ENCODE data around the gene CAMK1G.

CAMK1G gene

DNA sequence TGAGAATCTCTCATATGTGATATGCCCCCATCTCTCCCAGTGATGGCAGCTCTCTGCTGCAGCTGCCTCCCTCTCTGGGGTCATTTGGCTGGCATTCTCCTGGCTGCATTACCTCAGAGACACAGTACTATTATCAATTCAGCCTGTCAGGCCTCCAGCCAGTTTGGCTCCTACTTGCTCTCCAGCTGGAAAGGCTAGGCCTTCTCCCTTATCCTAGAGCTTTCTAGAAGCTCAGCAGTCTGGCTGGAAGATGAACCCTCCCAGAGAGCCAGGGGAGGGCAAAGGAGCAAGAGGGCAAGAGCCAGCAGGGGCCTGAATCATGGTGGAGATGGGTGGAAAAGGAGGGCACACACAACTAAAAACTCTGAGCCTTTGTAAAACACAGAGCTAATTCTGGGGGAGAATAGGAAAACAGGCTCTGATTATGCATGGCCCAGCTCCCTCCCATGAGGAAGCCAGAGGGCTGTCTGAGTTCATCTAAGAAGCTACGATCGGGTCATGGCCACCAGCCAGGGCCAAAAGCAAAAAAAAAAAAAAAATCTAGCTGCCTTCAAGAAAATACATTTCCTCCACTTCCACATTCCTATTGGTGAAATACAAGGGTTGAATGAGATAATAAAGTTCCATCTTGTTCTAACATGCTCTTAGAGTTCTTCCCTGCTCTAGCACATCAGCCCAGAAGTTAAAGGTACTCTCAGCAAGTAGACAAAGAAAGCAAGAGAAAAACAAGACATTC, 59.9 kb downstream of the CAMK1G start:
- DNase-seq: no peak

GRCh38 chr1:209645574-209646452, 62.3 kb downstream of the CAMK1G start:
- no peak for DNase-seq

DNA sequence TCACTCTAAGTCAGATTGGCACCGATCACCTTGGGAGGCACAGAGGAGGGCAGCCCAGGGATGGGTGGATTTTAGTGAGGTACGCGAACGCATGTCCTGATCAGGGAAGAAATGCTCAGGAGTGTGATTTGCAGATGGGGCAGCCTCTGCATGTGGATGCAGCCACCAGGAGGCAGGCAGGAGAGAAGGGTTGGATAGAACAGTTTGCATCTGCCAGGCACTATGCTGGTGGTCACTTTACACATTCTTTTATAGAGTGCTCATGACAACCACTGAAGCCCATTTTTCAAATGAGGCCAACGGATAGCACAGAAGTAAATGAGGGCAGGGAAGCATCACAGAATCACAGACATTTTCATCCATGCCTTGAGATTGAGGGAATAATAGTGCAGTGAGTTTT, 63.0 kb downstream of the CAMK1G start:
- DNase-seq: no peak

GRCh38 chr1:209647156-209647555, 63.6 kb downstream of the CAMK1G start:
- no peak for DNase-seq

- no peak for DNase-seq
Observed at GRCh38 chr1:209648346-209648745, 64.8 kb downstream of the CAMK1G start.

DNA sequence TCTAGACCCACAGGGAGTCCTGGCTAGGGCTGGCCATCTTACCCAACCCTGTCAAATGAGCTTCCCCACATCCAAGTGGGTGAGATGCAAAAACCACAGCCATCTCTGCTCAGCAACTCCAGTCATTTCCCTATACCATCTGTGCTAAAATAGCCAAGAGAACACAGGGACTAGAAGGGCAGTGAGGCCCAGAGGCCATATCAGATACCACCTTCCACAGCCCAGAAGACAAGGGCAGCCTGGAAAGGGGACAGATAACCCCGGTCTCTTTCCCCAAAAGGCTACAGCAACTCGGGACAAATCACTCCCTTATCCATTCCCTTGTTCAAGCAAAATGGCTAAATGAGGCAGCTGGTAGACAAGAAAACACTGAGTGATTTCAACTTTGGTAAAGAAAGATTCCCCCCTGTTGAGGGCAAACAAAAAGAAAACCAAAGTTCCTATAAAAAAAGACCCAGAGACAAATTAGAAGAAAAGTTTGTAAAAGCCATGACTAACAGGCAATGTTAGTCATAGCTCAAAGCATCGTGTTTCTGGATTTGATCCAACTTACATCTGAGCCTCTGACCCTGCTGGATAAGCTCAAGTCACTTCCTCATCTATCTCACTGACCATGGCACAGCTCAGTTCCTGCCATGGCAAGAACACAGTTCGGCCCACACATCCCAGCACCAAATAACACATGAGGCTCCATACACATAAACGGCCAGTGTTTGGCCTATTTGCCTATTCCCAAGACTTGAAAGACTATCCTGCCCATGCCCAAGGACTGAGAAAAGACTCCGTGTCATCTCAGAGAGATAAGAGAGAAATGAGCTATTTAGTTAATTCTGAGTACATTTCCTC, 65.6 kb downstream of the CAMK1G start:
- DNase-seq: no peak

- DNase-seq: no peak
Observed at GRCh38 chr1:209650454-209650853, 66.9 kb downstream of the CAMK1G start.

DNA sequence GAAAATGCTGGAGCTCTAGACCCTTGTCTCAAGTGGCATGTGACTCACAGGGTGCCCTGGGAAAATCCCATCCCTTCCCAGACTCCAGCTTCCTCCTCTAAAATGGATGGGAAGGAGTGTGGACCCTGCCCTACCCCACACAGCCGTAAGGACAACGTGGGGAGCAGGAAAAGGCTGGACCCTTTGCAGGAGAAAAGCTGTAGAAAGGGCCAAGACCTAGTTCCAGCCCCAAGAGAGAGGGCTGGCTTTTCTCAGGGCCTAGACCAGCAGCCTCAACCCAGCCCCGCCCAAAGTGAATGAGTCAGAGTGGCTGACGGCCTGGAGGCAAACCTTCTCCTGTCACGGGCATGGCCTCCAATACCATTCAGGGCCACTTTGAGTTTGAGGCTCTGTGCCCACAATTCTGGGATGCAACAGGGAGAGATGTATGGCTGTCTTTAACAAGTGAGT, 67.6 kb downstream of the CAMK1G start:
- peak in 2 of 5 experiments; percentile 44 to 61 for DNase-seq

- DNase-seq: no peak
Observed at GRCh38 chr1:209652121-209652735, 68.7 kb downstream of the CAMK1G start, which contains the start of gene LAMB3. Gene LAMB3, minus strand, starts transcription at chr1:209652425. Its CDS starts 1,481 bp downstream, at chr1:209650944.

GRCh38 chr1:209652873-209653401, 69.4 kb downstream of the CAMK1G start:
- DNase-seq: peak in 1 of 5 experiments; percentile 34

DNA sequence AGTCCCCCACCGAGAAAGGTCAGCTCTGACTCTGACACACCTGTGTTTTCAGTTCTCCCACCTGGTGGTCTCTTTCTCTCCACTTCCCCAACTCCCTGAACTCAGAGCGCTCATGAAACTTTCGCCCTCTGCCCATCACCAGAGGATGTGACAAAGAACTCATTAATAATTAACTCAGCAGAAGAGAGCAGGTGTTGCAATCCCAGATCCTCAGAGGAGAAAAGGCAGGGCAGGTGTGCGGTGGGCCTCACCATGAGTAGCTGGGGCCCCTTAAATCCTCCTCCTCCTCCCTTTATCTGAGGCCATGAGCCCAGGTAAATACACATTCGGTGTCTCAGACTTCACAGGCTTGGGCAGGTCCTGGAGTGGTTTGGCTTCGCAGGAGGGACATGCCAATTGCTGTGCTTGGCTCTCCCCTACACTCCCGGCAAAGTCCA, 70.4 kb downstream of the CAMK1G start:
- no peak for DNase-seq

DNA sequence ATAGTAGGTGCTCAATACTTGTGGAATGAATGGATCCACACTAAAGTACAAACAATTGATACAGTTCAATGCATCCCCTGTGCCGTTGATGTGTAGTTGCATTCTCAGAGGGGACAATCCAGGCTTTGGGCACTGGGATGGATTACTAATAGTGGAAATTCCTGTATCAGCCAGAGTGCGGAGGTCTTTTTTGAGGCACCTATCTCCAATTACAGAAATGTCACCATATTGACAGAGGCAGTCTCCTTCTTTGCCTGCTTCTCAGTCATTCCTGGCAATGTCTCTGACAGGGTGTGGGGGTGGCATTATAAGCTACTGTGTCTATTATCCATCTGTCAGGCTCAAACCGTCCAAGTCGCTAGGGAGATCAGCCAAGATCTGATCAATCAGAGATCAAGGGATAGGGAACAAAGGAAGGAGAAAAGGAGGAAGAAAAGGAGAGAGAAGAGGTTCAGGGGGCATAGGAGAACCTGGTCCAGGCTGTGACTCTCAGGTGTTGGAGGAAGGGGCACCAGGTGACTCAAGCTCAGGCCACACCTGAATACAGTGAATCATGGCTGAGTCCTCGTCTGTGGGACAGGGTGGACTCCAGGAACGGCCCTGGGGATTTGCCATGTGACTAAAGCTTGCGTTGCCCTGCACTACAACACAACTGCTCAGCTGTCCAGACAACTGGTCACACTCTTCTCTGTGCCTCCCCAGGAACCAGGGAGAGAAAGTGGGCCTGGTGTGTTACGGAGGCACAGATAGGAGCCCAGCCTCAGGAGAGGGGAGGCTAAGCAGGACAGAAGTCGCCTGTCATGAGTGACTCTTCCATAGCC, 72.1 kb downstream of the CAMK1G start:
- DNase-seq: no peak

- DNase-seq: no peak
Observed at GRCh38 chr1:209657140-209657879, 73.8 kb downstream of the CAMK1G start.

DNA sequence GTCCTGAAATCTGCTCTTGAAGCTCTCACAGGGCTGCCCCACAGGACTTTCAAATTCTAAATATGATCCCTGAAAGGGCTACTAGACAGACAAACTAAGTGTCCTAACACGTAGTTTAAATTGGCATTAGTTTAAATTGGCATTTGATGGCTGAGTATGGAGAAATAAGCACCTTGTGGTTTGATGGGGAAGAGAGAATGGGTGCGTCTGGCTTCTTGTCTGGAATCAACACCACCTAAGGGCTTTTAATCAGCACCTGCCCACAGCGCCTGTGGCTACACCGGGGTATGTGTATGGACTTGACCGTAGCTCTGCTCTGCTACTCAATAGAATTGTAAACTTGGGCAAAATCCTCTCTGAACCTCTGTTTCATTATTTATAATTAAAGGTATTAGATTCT, 74.4 kb downstream of the CAMK1G start:
- no peak for DNase-seq

DNA sequence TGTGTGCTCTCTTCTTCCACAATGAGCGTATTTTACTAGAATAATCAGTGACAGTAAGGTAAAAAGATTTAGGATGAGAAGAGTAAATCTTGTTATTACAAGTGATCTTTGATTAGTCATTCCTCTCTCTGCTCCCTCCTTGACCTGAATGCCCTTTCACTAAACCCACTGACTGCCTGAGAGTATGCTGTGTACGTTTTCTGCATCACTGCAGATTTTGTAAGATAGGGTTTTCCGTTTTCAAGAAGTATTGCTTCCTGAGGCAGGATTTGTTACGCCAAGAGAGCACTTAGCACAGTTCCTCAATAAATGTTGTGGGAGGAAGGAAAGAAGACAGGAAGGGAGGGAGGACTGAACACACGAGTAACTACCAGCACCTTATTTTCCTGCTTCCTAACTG, 76.4 kb downstream of the CAMK1G start:
- DNase-seq: peak in 1 of 5 experiments; percentile 58

GRCh38 chr1:209661071-209661470, 77.6 kb downstream of the CAMK1G start:
- no peak for DNase-seq

- no peak for DNase-seq
Observed at GRCh38 chr1:209662879-209663327, 79.4 kb downstream of the CAMK1G start.

Measured in T-helper 2 cell (primary cell).